HCT116 (cell line): Measurements from ENCODE around the gene NFATC1. TPM values are rescaled to one million over a fixed set of nuclear protein-coding genes. Genes with fewer than 3 reads are reported as not detected.

Source experiments
- ATAC-seq: fragments of 200-7000 bp; cut with Tn5 transposase; 2 replicates; pipeline ENCODE4 v1.9.1; 2020; ENCODE audit warnings: mild to moderate bottlenecking, moderate library complexity
- BruUV-seq: library from RNA; stranded (reverse); fragments of 400-500 nt; replicated peaks from 2 replicates; lab custom pipeline; 2021; lab: Mats Ljungman, UMichigan
- CTCF ChIA-PET: fragments of 300-600 bp; sonication (Branson Sonifier 250); formaldehyde crosslinking; loops from one replicate; lab custom pipeline; 2021; ENCODE audit warnings: antibody characterized with exemption; lab: Charles Lee
- POLR2A ChIA-PET: fragments of 300-600, 350-600 bp; sonication (Branson Sonifier 250); formaldehyde crosslinking; loops from one replicate; lab custom pipeline; 2021; ENCODE audit warnings: antibody characterized with exemption; lab: Charles Lee
- RAD21 ChIA-PET, 2 experiments: fragments of 300-600 bp; sonication (Branson Sonifier 250); formaldehyde crosslinking; loops; one replicate each; lab custom pipeline; 2023; ENCODE audit warnings: low total read pairs in 2 of 2; ENCODE audit not compliant: uncharacterized antibody in 2 of 2, unreplicated experiment in 2 of 2, low non-redundant PET in 1 of 2; lab: Charles Lee
- DNase-seq: peaks from one replicate; pipeline ENCODE4 v3.0.0-alpha.2; 2010; ENCODE audit warnings: low read depth, low spot score
- H2AFZ ChIP-seq: fragments of 200-600 bp; shearing (Covaris generic), sonication (generic); 2 replicates; pipeline ENCODE4 v1.6.1; 2017; ENCODE audit warnings: low read depth, mixed run types, mixed read lengths, antibody characterized with exemption, low read length; ENCODE audit not compliant: poor library complexity, severe bottlenecking
- H3K27ac ChIP-seq: 2 replicates; pipeline ENCODE4 v1.5.1; 2012; ENCODE audit warnings: low read depth, low read length
- H3K27me3 ChIP-seq: fragments of 200-600 bp; sonication (generic); 2 replicates; pipeline ENCODE4 v1.6.1; 2016; ENCODE audit warnings: mixed run types, low read length, mixed read lengths; ENCODE audit not compliant: insufficient read depth
- H3K36me3 ChIP-seq, 2 experiments: fragments of 200-500 bp in 1 of 2; fragments of 200-600 bp in 1 of 2; sonication (Bioruptor generic) in 1 of 2; sonication (generic) in 1 of 2; 2 replicates each; pipeline versions ENCODE4 v1.5.1 to v1.6.1; 2014 to 2016; ENCODE audit warnings: low read length in 2 of 2, inconsistent platforms in 1 of 2, mixed read lengths in 1 of 2, mixed run types in 1 of 2; ENCODE audit not compliant: insufficient read depth in 2 of 2, control insufficient read depth in 1 of 2
- H3K4me1 ChIP-seq, 2 experiments: fragments of 200-600 bp in 1 of 2; sonication (generic) in 1 of 2; 2 replicates each; pipeline versions ENCODE4 v1.5.1 to v1.6.1; 2012 to 2017; ENCODE audit warnings: low read length in 2 of 2, inconsistent platforms in 1 of 2, mild to moderate bottlenecking in 1 of 2, mixed read lengths in 1 of 2, mixed run types in 1 of 2, moderate library complexity in 1 of 2; ENCODE audit not compliant: insufficient read depth in 2 of 2, control insufficient read depth in 1 of 2
- H3K4me2 ChIP-seq: fragments of 200-600 bp; sonication (generic); 2 replicates; pipeline ENCODE4 v1.6.1; 2017; ENCODE audit warnings: mixed run types, low read length, mixed read lengths
- H3K4me3 ChIP-seq, 2 experiments: fragments of 200-600 bp in 1 of 2; sonication (generic) in 1 of 2; replicated peaks in 1 of 2; 2 replicates each; pipeline ENCODE4 v1.5.1; 2011 to 2016; ENCODE audit warnings: low read length in 2 of 2, control low read depth in 1 of 2, low read depth in 1 of 2, mild to moderate bottlenecking in 1 of 2, mixed read lengths in 1 of 2, mixed run types in 1 of 2
- H3K79me2 ChIP-seq: fragments of 200-600 bp; sonication (generic); 2 replicates; pipeline ENCODE4 v1.6.1; 2017; ENCODE audit warnings: mild to moderate bottlenecking, mixed run types, low read length, moderate library complexity, mixed read lengths; ENCODE audit not compliant: insufficient read depth
- H3K9ac ChIP-seq: fragments of 200-600 bp; sonication (generic); 2 replicates; pipeline ENCODE4 v1.6.1; 2016; ENCODE audit warnings: low read length, mixed read lengths
- H3K9me2 ChIP-seq: fragments of 200-600 bp; sonication (generic), shearing (Covaris generic); 2 replicates; pipeline ENCODE4 v1.6.1; 2017; ENCODE audit warnings: mixed run types, mild to moderate bottlenecking, moderate library complexity; ENCODE audit not compliant: insufficient read depth
- H3K9me3 ChIP-seq, 2 experiments: fragments of 200-500 bp in 1 of 2; fragments of 200-600 bp in 1 of 2; sonication (Bioruptor generic) in 1 of 2; sonication (generic) in 1 of 2; 2 replicates each; pipeline ENCODE4 v1.6.1; 2014 to 2017; ENCODE audit warnings: low read length in 2 of 2, mixed read lengths in 2 of 2, inconsistent platforms in 1 of 2, low read depth in 1 of 2, mild to moderate bottlenecking in 1 of 2, mixed run types in 1 of 2, moderate library complexity in 1 of 2; ENCODE audit not compliant: control insufficient read depth in 1 of 2, insufficient read depth in 1 of 2
- H4K20me1 ChIP-seq: fragments of 200-600 bp; sonication (generic), shearing (Covaris generic); 2 replicates; pipeline ENCODE4 v1.6.1; 2017; ENCODE audit warnings: mixed run types, mild to moderate bottlenecking, moderate library complexity; ENCODE audit not compliant: insufficient read depth
- EGR1 ChIP-seq: IDR thresholded peaks from 2 replicates; pipeline ENCODE4 v1.6.1; 2012; ENCODE audit warnings: low read depth
- ELF1 ChIP-seq: IDR thresholded peaks from 2 replicates; pipeline ENCODE4 v1.6.1; 2012; ENCODE audit warnings: low read depth, borderline replicate concordance
- EZH2phosphoT487 ChIP-seq: fragments of 200-600 bp; IDR thresholded peaks from 2 replicates; pipeline ENCODE4 v1.6.1; 2018; ENCODE audit warnings: antibody characterized with exemption, borderline replicate concordance
- FOSL1 ChIP-seq: IDR thresholded peaks from 2 replicates; pipeline ENCODE4 v1.6.1; 2012; ENCODE audit warnings: low read depth
- MAX ChIP-seq: IDR thresholded peaks from 2 replicates; pipeline ENCODE4 v1.6.1; 2012
- POLR2A ChIP-seq: IDR thresholded peaks from 2 replicates; pipeline ENCODE4 v1.7.0; 2011; ENCODE audit warnings: borderline replicate concordance; ENCODE audit not compliant: insufficient read depth, insufficient read length; ENCODE audit errors: extremely low read depth
- REST ChIP-seq: IDR thresholded peaks from 2 replicates; pipeline ENCODE4 v1.6.1; 2012; ENCODE audit warnings: low read depth
- SP1 ChIP-seq: IDR thresholded peaks from 2 replicates; pipeline ENCODE4 v1.6.1; 2012; ENCODE audit warnings: low read depth
- TCF7L2 ChIP-seq: IDR thresholded peaks from 2 replicates; pipeline ENCODE4 v1.7.0; 2011; ENCODE audit warnings: borderline replicate concordance, inconsistent platforms; ENCODE audit not compliant: insufficient read depth, insufficient read length; ENCODE audit errors: extremely low read depth
- intact Hi-C: fragments of 100-400 bp; cut with micrococcal nuclease; formaldehyde crosslinking; loops from 2 replicates; pipeline ENCODE4 v1.10.0; 2022
- total RNA-seq: library from RNA; stranded (reverse); gene quantifications from one replicate; pipeline ENCODE4 v1.2.1, GENCODE V29; 2021; ENCODE audit not compliant: unreplicated experiment

NFATC1 gene
- total RNA-seq, 1 experiment from 2014 or later: 20.8 TPM

- no peak for TF ChIP-seq MAX
- TF ChIP-seq EZH2phosphoT487: no peak
- TF ChIP-seq EGR1: no peak
- no peak for TF ChIP-seq FOSL1
These were observed 29.8 kb downstream of the NFATC1 start (continued) for GRCh38 chr18:79425569-79425886.

- Histone ChIP-seq H3K4me2 (no peak overlapping the region), H3K9me2 (no peaks in the 10 kb centered on the region), H3K9me3 (no peaks in the 10 kb centered on the region), H3K4me1 (no peaks in the 10 kb centered on the region), H3K79me2 (peaks cover 3% of the 10 kb centered on the region; the same call in 1 of the 2 replicates), H3K36me3 (no peaks in the 10 kb centered on the region; a peak in 1 of 4 replicates), H3K4me3 (no peak overlapping the region), H4K20me1 (no peaks in the 10 kb centered on the region), H3K27ac (no peak overlapping the region), H3K9ac (no peak overlapping the region), H2AFZ (no peak overlapping the region), H3K27me3 (no peaks in the 10 kb centered on the region)
- ChIA-PET POLR2A (no interaction called here), RAD21 (no interaction called here), CTCF (no interaction called here)
- TF ChIP-seq EZH2phosphoT487: no peak
- no peak for DNase-seq
- intact Hi-C loops: no loop called here
- no TSS peak for BruUV-seq
- no peak for ATAC-seq
These were observed 30.9 kb downstream of the NFATC1 start for GRCh38 chr18:79426376-79427300.

GRCh38 chr18:79427368-79428225, 31.9 kb downstream of the NFATC1 start:
- Histone ChIP-seq H4K20me1 (no peaks in the 10 kb centered on the region), H3K4me2 (no peak overlapping the region), H3K4me1 (no peaks in the 10 kb centered on the region), H3K27me3 (no peaks in the 10 kb centered on the region), H3K4me3 (no peak overlapping the region), H3K9me2 (no peaks in the 10 kb centered on the region), H3K36me3 (no peaks in the 10 kb centered on the region; a peak in 1 of 4 replicates), H3K79me2 (peaks cover 8% of the 10 kb centered on the region; the same call in 1 of the 2 replicates), H3K9ac (no peak overlapping the region), H3K9me3 (no peaks in the 10 kb centered on the region), H2AFZ (no peak overlapping the region), H3K27ac (no peak overlapping the region)
- no peak for ATAC-seq
- intact Hi-C loops: no loop called here
- BruUV-seq: no TSS peak
- no peak for DNase-seq
- ChIA-PET RAD21 (no interaction called here), CTCF (no interaction called here), POLR2A (no interaction called here)
- no peak for TF ChIP-seq POLR2A
- TF ChIP-seq TCF7L2: no peak
- TF ChIP-seq MAX: no peak
- TF ChIP-seq ELF1: no peak
- TF ChIP-seq REST: no peak
- TF ChIP-seq SP1: no peak
